Neural crest cell (in vitro differentiated cells): ENCODE measurements around the gene KHDRBS1. TPM values are rescaled to one million over a fixed set of nuclear protein-coding genes. Genes with fewer than 3 reads are reported as not detected.

Experiments used
- DNase-seq: peaks from one replicate; pipeline ENCODE4 v3.0.0; 2021; ENCODE audit warnings: low read depth, mixed read lengths, low spot score
- H3K27ac Mint-ChIP-seq: one replicate; pipeline ENCODE4 v1.8.0; 2021; ENCODE audit warnings: mild to moderate bottlenecking, mixed read lengths; ENCODE audit not compliant: unreplicated experiment
- H3K27me3 Mint-ChIP-seq: 2 replicates; pipeline ENCODE4 v1.8.0; 2021; ENCODE audit warnings: low read depth, mild to moderate bottlenecking, mixed read lengths
- H3K36me3 Mint-ChIP-seq: 2 replicates; pipeline ENCODE4 v1.8.0; 2021; ENCODE audit warnings: low read depth, mild to moderate bottlenecking, mixed read lengths
- H3K4me1 Mint-ChIP-seq: 2 replicates; pipeline ENCODE4 v1.8.0; 2021; ENCODE audit warnings: mixed read lengths
- H3K4me3 Mint-ChIP-seq: one replicate; pipeline ENCODE4 v1.8.0; 2021; ENCODE audit warnings: mild to moderate bottlenecking, mixed read lengths
- H3K9me3 Mint-ChIP-seq: 2 replicates; pipeline ENCODE4 v1.8.0; 2021; ENCODE audit warnings: mixed read lengths
- total RNA-seq: library from RNA; stranded (reverse); gene quantifications from 2 replicates; pipeline ENCODE4 v1.2.1, GENCODE V29; 2021
- TF ChIP-seq, protein P1 (sequence below): fragments of 200-600 bp; sonication (generic); conservative IDR thresholded peaks from 2 replicates; pipeline ENCODE4 v1.5.0; 2021; ENCODE audit warnings: antibody characterized with exemption, mild to moderate bottlenecking

Gene KHDRBS1
- total RNA-seq, 1 donor from 2014 or later, result 292 TPM

GRCh38 chr1:32031578-32032274 lies 18.1 kb downstream of the KHDRBS1 start:
- no peaks in the 10 kb centered on the region for H3K9me3 Mint-ChIP-seq
- no peak overlapping the region for H3K27ac Mint-ChIP-seq
- no peak overlapping the region for H3K4me3 Mint-ChIP-seq
- TF ChIP-seq, protein P1, sequence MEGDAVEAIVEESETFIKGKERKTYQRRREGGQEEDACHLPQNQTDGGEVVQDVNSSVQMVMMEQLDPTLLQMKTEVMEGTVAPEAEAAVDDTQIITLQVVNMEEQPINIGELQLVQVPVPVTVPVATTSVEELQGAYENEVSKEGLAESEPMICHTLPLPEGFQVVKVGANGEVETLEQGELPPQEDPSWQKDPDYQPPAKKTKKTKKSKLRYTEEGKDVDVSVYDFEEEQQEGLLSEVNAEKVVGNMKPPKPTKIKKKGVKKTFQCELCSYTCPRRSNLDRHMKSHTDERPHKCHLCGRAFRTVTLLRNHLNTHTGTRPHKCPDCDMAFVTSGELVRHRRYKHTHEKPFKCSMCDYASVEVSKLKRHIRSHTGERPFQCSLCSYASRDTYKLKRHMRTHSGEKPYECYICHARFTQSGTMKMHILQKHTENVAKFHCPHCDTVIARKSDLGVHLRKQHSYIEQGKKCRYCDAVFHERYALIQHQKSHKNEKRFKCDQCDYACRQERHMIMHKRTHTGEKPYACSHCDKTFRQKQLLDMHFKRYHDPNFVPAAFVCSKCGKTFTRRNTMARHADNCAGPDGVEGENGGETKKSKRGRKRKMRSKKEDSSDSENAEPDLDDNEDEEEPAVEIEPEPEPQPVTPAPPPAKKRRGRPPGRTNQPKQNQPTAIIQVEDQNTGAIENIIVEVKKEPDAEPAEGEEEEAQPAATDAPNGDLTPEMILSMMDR, result no peak
- peaks cover 16% of the 10 kb centered on the region for H3K36me3 Mint-ChIP-seq
- H3K27me3 Mint-ChIP-seq, result no peaks in the 10 kb centered on the region
- no peak for DNase-seq
- peaks cover 8% of the 10 kb centered on the region for H3K4me1 Mint-ChIP-seq

- Mint-ChIP-seq H3K4me3 (no peak overlapping the region), H3K4me1 (peaks cover 8% of the 10 kb centered on the region), H3K36me3 (peaks cover 16% of the 10 kb centered on the region), H3K9me3 (no peaks in the 10 kb centered on the region), H3K27me3 (no peaks in the 10 kb centered on the region), H3K27ac (no peak overlapping the region)
- TF ChIP-seq, protein P1, result no peak
- no peak for DNase-seq
Observed at GRCh38 chr1:32032275-32032615, 18.6 kb downstream of the KHDRBS1 start.

GRCh38 chr1:32035119-32035518 lies 21.5 kb downstream of the KHDRBS1 start:
- H3K27ac Mint-ChIP-seq, result no peak overlapping the region
- H3K4me3 Mint-ChIP-seq, result no peak overlapping the region
- no peak for DNase-seq
- TF ChIP-seq, protein P1, result no peak
- no peaks in the 10 kb centered on the region for H3K9me3 Mint-ChIP-seq
- H3K4me1 Mint-ChIP-seq, result peaks cover 4% of the 10 kb centered on the region
- peaks cover 23% of the 10 kb centered on the region for H3K36me3 Mint-ChIP-seq
- no peaks in the 10 kb centered on the region for H3K27me3 Mint-ChIP-seq

GRCh38 chr1:32040711-32041110 lies 27.0 kb downstream of the KHDRBS1 start:
- Mint-ChIP-seq H3K27ac (no peak overlapping the region), H3K9me3 (no peaks in the 10 kb centered on the region), H3K36me3 (peaks cover 21% of the 10 kb centered on the region), H3K4me1 (no peaks in the 10 kb centered on the region), H3K27me3 (no peaks in the 10 kb centered on the region), H3K4me3 (no peak overlapping the region)
- no peak for DNase-seq
- TF ChIP-seq, protein P1, result no peak

DNA sequence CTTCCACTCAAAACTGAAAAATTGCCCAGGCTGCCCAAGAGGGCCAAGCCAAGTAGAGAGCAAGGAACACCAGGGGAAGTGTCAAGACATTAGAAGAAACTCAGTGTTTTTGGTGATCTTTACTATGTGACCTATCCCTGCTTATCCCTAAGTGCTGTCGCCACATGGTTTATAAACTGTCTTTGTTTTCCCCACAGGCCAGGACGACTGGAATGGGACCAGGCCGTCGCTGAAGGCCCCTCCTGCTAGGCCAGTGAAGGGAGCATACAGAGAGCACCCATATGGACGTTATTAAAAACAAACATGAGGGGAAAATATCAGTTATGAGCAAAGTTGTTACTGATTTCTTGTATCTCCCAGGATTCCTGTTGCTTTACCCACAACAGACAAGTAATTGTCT lies 28.7 kb downstream of the KHDRBS1 start:
- Mint-ChIP-seq H3K27ac (no peak overlapping the region), H3K27me3 (no peaks in the 10 kb centered on the region), H3K36me3 (peaks cover 25% of the 10 kb centered on the region), H3K9me3 (no peaks in the 10 kb centered on the region), H3K4me1 (no peaks in the 10 kb centered on the region), H3K4me3 (no peak overlapping the region)
- no peak for DNase-seq
- TF ChIP-seq, protein P1, result no peak
